SU-DHL-6 (cell line): Measurements from ENCODE around the gene CELA2A.
"Not testable (repeated sequence)": the region's sequence is repeated elsewhere in the genome, so short reads cannot be mapped to it uniquely, and the experiment has no call there.

Experiments used
- H2AFZ ChIP-seq: fragments of 200-600 bp; sonication (generic); 2 replicates; pipeline ENCODE4 v1.6.1; 2014; ENCODE audit warnings: low read depth, mild to moderate bottlenecking, moderate library complexity, mixed read lengths, antibody characterized with exemption, low read length; ENCODE audit not compliant: severe bottlenecking
- H3F3A ChIP-seq: fragments of 200-600 bp; shearing (Covaris generic); 2 replicates; pipeline ENCODE4 v1.6.0; 2016; ENCODE audit warnings: antibody characterized with exemption, mild to moderate bottlenecking; ENCODE audit not compliant: insufficient read depth
- H3K27ac ChIP-seq: fragments of 200-600 bp; sonication (generic); 2 replicates; pipeline ENCODE4 v1.5.1; 2016; ENCODE audit warnings: low read depth, mild to moderate bottlenecking, low read length, moderate library complexity, mixed read lengths
- H3K27me3 ChIP-seq: fragments of 200-600 bp; sonication (generic), shearing (Covaris generic); 2 replicates; pipeline ENCODE4 v1.6.0; 2014; ENCODE audit warnings: mild to moderate bottlenecking, low read length
- H3K36me3 ChIP-seq: fragments of 200-600 bp; sonication (generic); 2 replicates; pipeline ENCODE4 v1.6.1; 2014; ENCODE audit warnings: mild to moderate bottlenecking, low read length, mixed read lengths
- H3K4me2 ChIP-seq: fragments of 300-600, 200-600 bp; shearing (Covaris generic), sonication (generic); 2 replicates; pipeline ENCODE4 v1.6.0; 2014; ENCODE audit warnings: low read length, low read depth, mild to moderate bottlenecking; ENCODE audit not compliant: poor library complexity, severe bottlenecking
- H3K4me3 ChIP-seq: fragments of 200-600 bp; sonication (generic); 2 replicates; pipeline ENCODE4 v1.5.1; 2014; ENCODE audit warnings: antibody characterized with exemption, low read length, mild to moderate bottlenecking, mixed read lengths; ENCODE audit not compliant: insufficient read depth, poor library complexity, severe bottlenecking
- H3K79me2 ChIP-seq: fragments of 200-600 bp; sonication (generic); 2 replicates; pipeline ENCODE4 v1.6.1; 2014; ENCODE audit warnings: mild to moderate bottlenecking, low read length, moderate library complexity; ENCODE audit not compliant: insufficient read depth
- H3K9ac ChIP-seq: fragments of 200-600 bp; sonication (generic); 2 replicates; pipeline ENCODE4 v1.7.0; 2014; ENCODE audit warnings: mild to moderate bottlenecking, low read length
- H3K9me2 ChIP-seq: fragments of 200-600 bp; sonication (generic); replicated peaks from 2 replicates; pipeline ENCODE4 v1.6.1; 2014; ENCODE audit warnings: low read length; ENCODE audit not compliant: insufficient read depth
- H3K9me3 ChIP-seq: fragments of 200-600 bp; sonication (generic); 2 replicates; pipeline ENCODE4 v1.6.1; 2014; ENCODE audit warnings: low read length, mixed read lengths; ENCODE audit not compliant: insufficient read depth
- H4K20me1 ChIP-seq: fragments of 200-600 bp; sonication (generic); 2 replicates; pipeline ENCODE4 v1.6.1; 2014; ENCODE audit warnings: low read depth, mild to moderate bottlenecking, antibody characterized with exemption, low read length, moderate library complexity, mixed read lengths
- CTCF ChIP-seq: fragments of 200-600 bp; sonication (generic); IDR thresholded peaks from one replicate; pipeline ENCODE4 v1.5.1; 2017; ENCODE audit warnings: antibody characterized with exemption, mild to moderate bottlenecking, low read length, moderate library complexity; ENCODE audit not compliant: insufficient read depth, poor library complexity, severe bottlenecking
- EZH2phosphoT487 ChIP-seq: fragments of 200-600 bp; sonication (generic), shearing (Covaris generic); conservative IDR thresholded peaks from 2 replicates; pipeline ENCODE4 v1.6.1; 2018; ENCODE audit warnings: mild to moderate bottlenecking, antibody characterized with exemption, low read length, moderate library complexity, mixed read lengths

CELA2A gene

DNA sequence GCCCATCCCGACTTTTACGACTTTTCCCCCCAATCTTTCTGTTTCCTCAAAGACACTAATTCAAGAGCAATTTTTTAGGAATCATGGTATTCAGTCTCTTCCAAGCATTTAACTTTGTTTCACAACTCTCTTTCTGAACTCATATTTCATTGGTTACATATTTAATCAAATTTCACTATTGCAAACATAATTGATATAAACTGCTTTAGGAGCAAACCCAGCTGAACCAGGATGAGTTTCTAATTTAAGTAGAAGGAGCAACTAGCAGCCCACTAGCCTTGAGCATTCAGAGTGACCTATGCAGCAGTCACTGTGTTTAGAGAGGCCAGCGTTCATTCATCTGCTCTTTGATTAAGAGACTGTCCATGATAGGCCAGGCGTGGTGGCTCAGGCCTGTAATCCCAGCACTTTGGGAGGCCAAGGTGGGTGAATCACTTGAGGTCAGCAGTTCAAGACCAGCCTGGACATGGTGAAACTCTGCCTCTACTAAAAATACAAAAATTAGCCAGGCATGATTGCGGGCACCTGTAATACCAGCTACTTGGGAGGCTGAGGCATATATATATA is 21.2 kb downstream of the CELA2A start:
- no peaks in the 10 kb centered on the region for H3K27me3 ChIP-seq
- no peaks in the 10 kb centered on the region for H4K20me1 ChIP-seq
- no peak overlapping the region for H2AFZ ChIP-seq
- H3K27ac ChIP-seq, result no peak overlapping the region
- H3K36me3 ChIP-seq, result no peaks in the 10 kb centered on the region
- no peaks in the 10 kb centered on the region for H3K9me3 ChIP-seq
- H3K79me2 ChIP-seq, result no peaks in the 10 kb centered on the region
- no peak for TF ChIP-seq CTCF
- no peak for TF ChIP-seq EZH2phosphoT487
- no peak overlapping the region for H3K4me2 ChIP-seq
- no peak overlapping the region for H3K4me3 ChIP-seq
- no peaks in the 10 kb centered on the region for H3F3A ChIP-seq
- H3K9me2 ChIP-seq, result no peaks in the 10 kb centered on the region
- no peak overlapping the region for H3K9ac ChIP-seq

DNA sequence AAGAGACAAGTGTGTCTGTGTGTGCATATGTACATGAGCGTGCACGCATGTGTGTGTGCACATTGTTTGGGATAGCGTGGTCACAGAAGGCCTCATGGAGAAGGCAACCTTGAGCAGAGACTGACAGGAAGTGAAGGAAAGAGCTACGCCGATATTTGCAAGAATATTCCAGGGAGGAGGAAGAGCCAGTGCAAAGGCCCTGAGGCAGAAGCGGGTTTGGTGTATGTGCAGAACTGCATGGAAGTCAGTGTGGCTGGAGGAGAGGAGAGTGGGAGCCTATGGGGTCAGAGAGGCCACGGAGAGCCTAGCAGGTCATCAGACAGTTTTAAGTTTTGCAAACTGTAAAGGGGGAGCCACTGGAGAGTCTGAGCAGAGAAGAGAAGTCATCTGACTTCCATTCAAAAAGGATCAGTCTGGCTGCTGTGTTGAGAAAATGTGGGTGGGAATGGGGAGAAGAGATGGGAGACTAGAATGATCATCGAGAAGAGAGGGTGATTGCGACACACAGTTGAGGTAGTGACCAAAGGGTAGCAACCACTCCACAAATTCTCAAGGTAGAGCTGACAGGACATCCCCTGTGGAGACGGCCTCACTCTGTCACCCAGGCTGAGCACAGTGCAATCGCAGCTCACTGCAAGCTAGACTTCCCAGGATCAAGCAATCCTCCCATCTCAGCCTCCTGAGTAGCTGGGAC is 23.3 kb downstream of the CELA2A start:
- no peaks in the 10 kb centered on the region for H3K36me3 ChIP-seq
- no peaks in the 10 kb centered on the region for H3F3A ChIP-seq
- H3K9me2 ChIP-seq, result no peaks in the 10 kb centered on the region
- H3K27me3 ChIP-seq, result no peaks in the 10 kb centered on the region
- H3K9ac ChIP-seq, result no peak overlapping the region
- H3K4me3 ChIP-seq, result no peak overlapping the region
- no peak overlapping the region for H2AFZ ChIP-seq
- no peaks in the 10 kb centered on the region for H3K79me2 ChIP-seq
- no peak overlapping the region for H3K4me2 ChIP-seq
- no peaks in the 10 kb centered on the region for H4K20me1 ChIP-seq
- no peaks in the 10 kb centered on the region for H3K9me3 ChIP-seq
- TF ChIP-seq CTCF (no peak), EZH2phosphoT487 (no peak)
- no peak overlapping the region for H3K27ac ChIP-seq

DNA sequence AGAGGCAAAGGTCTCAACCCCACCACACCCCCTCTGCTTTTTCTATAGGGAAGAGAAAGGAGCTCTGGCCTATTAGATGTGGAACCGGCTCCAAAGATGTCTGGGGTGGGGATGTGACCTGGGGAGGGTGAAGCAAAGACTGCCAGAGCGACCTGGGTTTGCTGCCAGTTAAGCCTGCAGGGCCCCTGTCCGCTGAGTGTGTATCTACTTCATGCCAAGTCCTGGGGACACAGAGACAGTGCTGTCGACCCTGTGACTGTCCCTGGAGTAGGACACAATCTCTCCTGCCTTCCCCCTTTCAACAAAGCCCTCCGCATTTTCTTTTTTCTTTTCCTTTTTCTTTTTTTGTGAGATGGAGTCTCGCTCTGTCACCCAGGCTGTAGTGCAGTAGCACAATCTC is 25.9 kb downstream of the CELA2A start:
- H3K9me3 ChIP-seq, H4K20me1 ChIP-seq, H3F3A ChIP-seq, H2AFZ ChIP-seq, H3K9ac ChIP-seq, H3K4me3 ChIP-seq, H3K27ac ChIP-seq, H3K4me2 ChIP-seq, H3K79me2 ChIP-seq, H3K9me2 ChIP-seq, H3K36me3 ChIP-seq, H3K27me3 ChIP-seq: not testable (repeated sequence)

GRCh38 chr1:15482983-15483543 is 26.5 kb downstream of the CELA2A start:
- H3K27me3 ChIP-seq, H3K4me2 ChIP-seq, H2AFZ ChIP-seq, H3K4me3 ChIP-seq, H3K9me2 ChIP-seq, H3K27ac ChIP-seq, H3K9ac ChIP-seq, H3K79me2 ChIP-seq, H4K20me1 ChIP-seq, H3K36me3 ChIP-seq, H3K9me3 ChIP-seq, H3F3A ChIP-seq: not testable (repeated sequence)
